Ovary (tissue), 9 donors: ENCODE measurements around the gene KLF3. TPM values are rescaled to one million over a fixed set of nuclear protein-coding genes. Genes with fewer than 3 reads are reported as not detected.
"Not testable (repeated sequence)": the region's sequence is repeated elsewhere in the genome, so short reads cannot be mapped to it uniquely, and the experiment has no call there.

Source experiments
- DNase-seq, 5 donors: peaks; one replicate each; pipeline ENCODE4 v3.0.0-alpha.2; 2019 to 2020
- H3K27ac ChIP-seq, 2 donors: fragments of 200-600 bp; one replicate each; pipeline versions ENCODE4 v1.5.1 to v1.8.0; 2019 to 2022
- H3K27me3 ChIP-seq: fragments of 200-600 bp; one replicate; pipeline ENCODE4 v1.8.0; 2022
- H3K36me3 ChIP-seq: fragments of 200-600 bp; sonication (generic); one replicate; pipeline ENCODE4 v1.5.1; 2019
- H3K4me1 ChIP-seq: one replicate; pipeline ENCODE4 v1.8.1; 2013; ENCODE audit warnings: mild to moderate bottlenecking, moderate library complexity; ENCODE audit not compliant: insufficient read depth
- H3K4me3 ChIP-seq: fragments of 200-600 bp; sonication (generic); one replicate; pipeline ENCODE4 v1.5.1; 2017
- H3K9me3 ChIP-seq, 2 donors: fragments of 200-600 bp in 1 of 2; sonication (generic) in 1 of 2; one replicate each; pipeline versions ENCODE4 v1.5.1 to v1.8.1; 2013 to 2019; ENCODE audit warnings: mild to moderate bottlenecking in 1 of 2, moderate library complexity in 1 of 2
- EP300 ChIP-seq: sonication (generic); formaldehyde crosslinking; IDR thresholded peaks from one replicate; pipeline ENCODE4 v1.6.1; 2017; ENCODE audit warnings: antibody characterized with exemption
- POLR2A ChIP-seq: fragments of 450-650 bp; IDR thresholded peaks from one replicate; pipeline ENCODE4 v1.6.1; 2017; ENCODE audit warnings: antibody characterized with exemption, mild to moderate bottlenecking, moderate library complexity
- WGBS, 3 donors: extraction: QIAGEN DNeasy Blood & Tissue Kit in 1 of 3; methylation state at CpG; one replicate each; pipeline versions ENCODE4 v1.1.5 to v1.1.7; 2013 to 2017; 5-methylcytosine and 5-hydroxymethylcytosine counted together
- intact Hi-C, 4 donors: fragments of 100-400 bp; cut with DNase I; formaldehyde crosslinking; loops; one replicate each; pipeline versions ENCODE4 v1.11.0 to v1.15.1; 2022 to 2023
- polyA plus RNA-seq, 2 donors: library from polyadenylated mRNA; stranded (reverse); fragments of 200-250 nt in 1 of 2; fragments of 350-450 nt in 1 of 2; fragmentation: Illumina TruSeq in 1 of 2; extraction: RNeasy Lipid Tissue Mini Kit (QIAGEN cat#74804) in 1 of 2; gene quantifications; one replicate each; pipeline ENCODE4 v1.2.3, GENCODE V29; 2013 to 2014
- total RNA-seq, 7 donors: library from RNA; depleted of rRNA in 2 of 7; stranded (reverse); fragments of >200 nt in 2 of 7; fragmentation: NEBNext Ultra II Directional in 3 of 7; extraction: Animal tissue kit (Norgen Biotek cat#: 25700) in 3 of 7; gene quantifications; one replicate each; pipeline versions ENCODE4 v1.1.0 to v1.2.4, GENCODE V29; 2016 to 2023
- TF ChIP-seq, protein P1 (sequence below), 3 donors: fragments of 450-650 bp in 2 of 3; fragments of 200-600 bp in 1 of 3; IDR thresholded peaks; one replicate each; pipeline versions ENCODE4 v1.5.1 to v1.8.0; 2016 to 2022; ENCODE audit warnings: antibody characterized with exemption in 3 of 3, mild to moderate bottlenecking in 1 of 3
- donor health status: DM: no; HTN: no; CAD: no; lungs with moderate emphysema.
- donor health status: DM: no; HTN: no; CAD: no.
- donor health status: Bipolar disorder and iron deficiency.
- donor health status: DM: yes; HTN: yes; CAD: no.
- donor health status: DM: no; HTN: no; CAD: no.
- donor health status: DM: yes; HTN: yes; CAD: no.

KLF3 gene
- total and polyA plus RNA-seq, 9 donors: 32.9 to 111 (median 74.2) TPM

DNA sequence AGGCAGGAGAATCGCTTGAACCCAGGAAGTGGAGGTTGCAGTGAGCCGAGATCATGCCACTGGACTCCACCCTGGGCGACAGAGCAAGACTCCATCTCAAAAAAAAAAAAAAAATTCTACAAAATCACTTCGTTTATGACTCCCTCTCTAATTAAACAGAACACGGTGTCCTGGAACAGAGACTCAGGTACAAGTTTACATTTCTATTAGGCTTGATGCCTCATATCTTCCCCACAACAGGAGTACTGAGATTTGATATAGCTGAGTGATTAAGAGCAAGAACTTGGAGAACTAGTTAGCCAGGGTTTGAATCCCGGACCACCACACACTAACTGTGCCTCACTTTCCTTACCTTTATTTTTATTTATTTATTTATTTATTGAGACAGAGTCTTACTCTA lies 42.2 kb upstream of the KLF3 start:
- TF ChIP-seq, protein P1, sequence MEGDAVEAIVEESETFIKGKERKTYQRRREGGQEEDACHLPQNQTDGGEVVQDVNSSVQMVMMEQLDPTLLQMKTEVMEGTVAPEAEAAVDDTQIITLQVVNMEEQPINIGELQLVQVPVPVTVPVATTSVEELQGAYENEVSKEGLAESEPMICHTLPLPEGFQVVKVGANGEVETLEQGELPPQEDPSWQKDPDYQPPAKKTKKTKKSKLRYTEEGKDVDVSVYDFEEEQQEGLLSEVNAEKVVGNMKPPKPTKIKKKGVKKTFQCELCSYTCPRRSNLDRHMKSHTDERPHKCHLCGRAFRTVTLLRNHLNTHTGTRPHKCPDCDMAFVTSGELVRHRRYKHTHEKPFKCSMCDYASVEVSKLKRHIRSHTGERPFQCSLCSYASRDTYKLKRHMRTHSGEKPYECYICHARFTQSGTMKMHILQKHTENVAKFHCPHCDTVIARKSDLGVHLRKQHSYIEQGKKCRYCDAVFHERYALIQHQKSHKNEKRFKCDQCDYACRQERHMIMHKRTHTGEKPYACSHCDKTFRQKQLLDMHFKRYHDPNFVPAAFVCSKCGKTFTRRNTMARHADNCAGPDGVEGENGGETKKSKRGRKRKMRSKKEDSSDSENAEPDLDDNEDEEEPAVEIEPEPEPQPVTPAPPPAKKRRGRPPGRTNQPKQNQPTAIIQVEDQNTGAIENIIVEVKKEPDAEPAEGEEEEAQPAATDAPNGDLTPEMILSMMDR (IDR thresholded peaks at IDR 0.05): no peak
- no peak for TF ChIP-seq POLR2A
- TF ChIP-seq EP300: no peak
- WGBS, 3 donors: 90 to 95% (median 95%) methylated on average over 6 of the region's 6 CpGs
- Histone ChIP-seq H3K4me1 (peaks cover 1% of the 10 kb centered on the region), H3K4me3 (no peak overlapping the region), H3K9me3 (no peaks in the 10 kb centered on the region), H3K27me3 (no peaks in the 10 kb centered on the region), H3K27ac (no peak overlapping the region), H3K36me3 (no peaks in the 10 kb centered on the region)
- intact Hi-C loops: no loop called here
- no peak for DNase-seq

DNA sequence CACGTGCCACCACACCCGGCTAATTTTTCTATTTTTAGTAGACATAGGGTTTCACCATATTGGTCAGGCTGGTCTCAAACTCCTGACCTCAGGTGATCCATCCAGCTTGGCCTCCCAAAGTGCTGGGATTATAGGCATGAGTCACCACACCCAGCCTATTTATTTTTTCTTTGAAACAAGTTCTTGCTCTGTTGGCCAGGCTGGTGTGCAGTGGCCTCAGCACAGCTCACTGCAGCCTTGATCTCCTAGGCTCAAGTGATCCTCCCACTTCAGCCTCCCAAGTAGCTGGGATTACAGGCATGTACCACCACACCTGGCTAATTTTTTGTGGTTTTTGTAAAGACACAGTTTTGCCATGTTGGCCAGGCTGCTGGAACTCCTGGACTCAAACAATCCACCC lies 41.7 kb upstream of the KLF3 start:
- intact Hi-C loops, H3K4me1 ChIP-seq, H3K36me3 ChIP-seq, H3K9me3 ChIP-seq, DNase-seq, H3K4me3 ChIP-seq, H3K27ac ChIP-seq, H3K27me3 ChIP-seq: not testable (repeated sequence)
- WGBS, 3 donors: 93 to 98% (median 97%) methylated on average over 2 of the region's 2 CpGs

- H3K4me3 ChIP-seq: no peak overlapping the region
- no peak for DNase-seq
- intact Hi-C loops: no loop called here
- 94 to 100% (median 98%) methylated on average over 2 of the region's 2 CpGs for WGBS, 3 donors
- H3K4me1 ChIP-seq: peaks cover 1% of the 10 kb centered on the region
- H3K9me3 ChIP-seq: no peaks in the 10 kb centered on the region
- TF ChIP-seq EP300 (no peak), POLR2A (no peak)
- TF ChIP-seq, protein P1 (IDR thresholded peaks at IDR 0.05): no peak
- no peak overlapping the region for H3K27ac ChIP-seq
- no peaks in the 10 kb centered on the region for H3K27me3 ChIP-seq
- H3K36me3 ChIP-seq: no peaks in the 10 kb centered on the region
Observed at GRCh38 chr4:38623260-38623659, 40.7 kb upstream of the KLF3 start.

DNA sequence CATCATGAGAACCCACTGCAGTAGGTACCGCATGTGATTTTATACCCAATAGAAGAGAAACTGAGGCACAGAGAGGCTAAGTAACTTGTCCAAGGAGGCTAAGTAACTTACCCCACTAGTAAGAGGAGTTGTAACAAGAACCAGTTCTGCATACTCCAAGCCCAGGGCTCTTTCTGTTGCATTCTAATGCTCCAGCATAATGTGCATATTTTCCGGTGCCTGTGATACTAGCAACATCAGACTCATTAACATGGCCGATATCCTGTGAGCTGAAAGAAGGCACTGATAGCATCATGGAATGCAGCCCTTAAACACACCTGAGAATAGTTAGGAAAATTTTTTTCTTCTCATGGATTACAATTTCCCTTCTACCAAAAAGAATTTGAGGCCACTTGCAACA lies 39.7 kb upstream of the KLF3 start:
- Histone ChIP-seq H3K27me3 (no peaks in the 10 kb centered on the region), H3K36me3 (no peaks in the 10 kb centered on the region), H3K9me3 (no peaks in the 10 kb centered on the region), H3K4me1 (peaks cover 1% of the 10 kb centered on the region), H3K4me3 (no peak overlapping the region), H3K27ac (no peak overlapping the region)
- TF ChIP-seq, protein P1 (IDR thresholded peaks at IDR 0.05): no peak
- TF ChIP-seq EP300: no peak
- TF ChIP-seq POLR2A: no peak
- intact Hi-C loops: no loop called here
- WGBS, 3 donors: 95 to 98% (median 98%) methylated on average over 3 of the region's 3 CpGs
- no peak for DNase-seq

- 62 to 77% (median 74%) methylated on average over 3 of the region's 3 CpGs for WGBS, 3 donors
- Histone ChIP-seq H3K27ac (no peak overlapping the region), H3K36me3 (no peaks in the 10 kb centered on the region), H3K4me3 (no peak overlapping the region), H3K4me1 (peaks cover 1% of the 10 kb centered on the region), H3K27me3 (no peaks in the 10 kb centered on the region), H3K9me3 (no peaks in the 10 kb centered on the region)
- intact Hi-C loops: no loop called here
- TF ChIP-seq POLR2A (no peak), EP300 (no peak)
- TF ChIP-seq, protein P1 (IDR thresholded peaks at IDR 0.05): no peak
- DNase-seq: no peak
Observed at GRCh38 chr4:38625508-38625907, 38.5 kb upstream of the KLF3 start.

DNA sequence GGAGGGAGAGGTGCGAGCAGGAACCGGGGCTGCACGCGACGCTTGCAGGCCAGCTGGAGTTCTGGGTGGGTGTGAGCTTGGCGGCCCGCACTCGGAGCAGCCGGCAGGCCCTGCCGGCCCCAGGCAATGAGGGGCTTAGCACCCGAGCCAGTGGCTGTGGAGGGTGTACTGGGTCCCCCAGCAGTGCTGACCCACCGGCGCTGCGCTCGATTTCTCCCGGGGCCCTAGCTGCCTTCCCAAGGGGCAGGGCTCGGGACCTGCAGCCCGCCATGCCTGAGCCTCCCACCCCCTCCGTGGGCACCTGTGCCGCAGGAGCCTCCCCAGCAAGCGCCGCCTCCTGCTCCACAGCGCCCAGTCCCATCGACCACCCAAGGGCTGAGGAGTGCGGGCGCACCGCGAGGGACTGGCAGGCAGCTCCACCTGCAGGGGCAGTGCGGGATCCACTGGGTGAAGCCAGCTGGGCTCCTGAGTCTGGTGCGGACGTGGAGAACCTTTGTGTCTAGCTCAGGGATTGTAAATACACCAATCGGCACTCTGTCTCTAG lies 37.0 kb upstream of the KLF3 start:
- H3K27me3 ChIP-seq, H3K9me3 ChIP-seq, H3K27ac ChIP-seq, H3K4me3 ChIP-seq, H3K36me3 ChIP-seq, DNase-seq, H3K4me1 ChIP-seq, intact Hi-C loops: not testable (repeated sequence)
- WGBS, 3 donors: 94 to 97% (median 95%) methylated on average over 32 of the region's 32 CpGs
